Fibroblast of skin of scalp (primary cell): ENCODE results near the gene TP53INP2.
"Not testable (repeated sequence)": the region's sequence is repeated elsewhere in the genome, so short reads cannot be mapped to it uniquely, and the experiment has no call there.

Experiments used
- DNase-seq: peaks from one replicate; pipeline ENCODE4 v3.0.0-alpha.2; 2013

Gene TP53INP2

GRCh38 chr20:34722560-34722959 is 18.4 kb downstream of the TP53INP2 start:
- DNase-seq: not testable (repeated sequence)

- no peak for DNase-seq
Measured at GRCh38 chr20:34724172-34724571, 20.0 kb downstream of the TP53INP2 start.

GRCh38 chr20:34729416-34729815 is 25.3 kb downstream of the TP53INP2 start:
- DNase-seq: no peak

- no peak for DNase-seq
Measured at GRCh38 chr20:34732523-34732922, 28.4 kb downstream of the TP53INP2 start.

- no peak for DNase-seq
Measured at GRCh38 chr20:34736106-34736735, 32.1 kb downstream of the TP53INP2 start.

GRCh38 chr20:34743039-34743438 is 38.9 kb downstream of the TP53INP2 start:
- DNase-seq: no peak

GRCh38 chr20:34744340-34744739 is 40.2 kb downstream of the TP53INP2 start:
- DNase-seq: no peak

- no peak for DNase-seq
Measured at GRCh38 chr20:34744847-34745246, 40.7 kb downstream of the TP53INP2 start.

- DNase-seq: no peak
Measured at GRCh38 chr20:34746674-34747073, 42.5 kb downstream of the TP53INP2 start.

- DNase-seq: no peak
Measured at GRCh38 chr20:34747479-34747878, 43.3 kb downstream of the TP53INP2 start.

GRCh38 chr20:34748709-34749108 is 44.6 kb downstream of the TP53INP2 start:
- DNase-seq: no peak

GRCh38 chr20:34750484-34750883 is 46.3 kb downstream of the TP53INP2 start:
- DNase-seq: no peak

GRCh38 chr20:34751453-34751852 is 47.3 kb downstream of the TP53INP2 start:
- DNase-seq: no peak

- DNase-seq: peak; percentile 38
Measured at GRCh38 chr20:34753706-34754461, 49.7 kb downstream of the TP53INP2 start.

- DNase-seq: no peak
Measured at GRCh38 chr20:34754611-34755010, 50.5 kb downstream of the TP53INP2 start.

- DNase-seq: no peak
Measured at GRCh38 chr20:34755367-34755766, 51.2 kb downstream of the TP53INP2 start.

- DNase-seq: no peak
Measured at GRCh38 chr20:34762031-34762555, 57.9 kb downstream of the TP53INP2 start.
